Measurements from ENCODE around the gene OR2C3. TPM values are rescaled to one million over a fixed set of nuclear protein-coding genes. Genes with fewer than 3 reads are reported as not detected.

The OR2C3 gene
- total RNA-seq, 4 donors from 2014 or later: not detected

DNA sequence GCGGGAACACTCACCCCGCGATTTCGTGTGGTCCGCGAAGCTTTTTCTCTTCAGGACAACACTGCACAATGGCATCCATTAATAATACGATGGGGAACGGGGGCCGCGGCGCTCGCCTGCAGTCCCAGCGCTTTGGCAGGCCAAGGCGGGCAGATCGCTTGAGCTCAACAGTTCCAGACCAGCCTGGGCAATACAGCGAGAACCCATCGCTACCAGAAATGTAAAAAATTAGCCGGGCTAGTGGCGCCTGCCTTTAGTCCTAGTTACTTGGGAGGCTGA is 17.7 kb downstream of the OR2C3 start:
- TF ChIP-seq, protein P1, sequence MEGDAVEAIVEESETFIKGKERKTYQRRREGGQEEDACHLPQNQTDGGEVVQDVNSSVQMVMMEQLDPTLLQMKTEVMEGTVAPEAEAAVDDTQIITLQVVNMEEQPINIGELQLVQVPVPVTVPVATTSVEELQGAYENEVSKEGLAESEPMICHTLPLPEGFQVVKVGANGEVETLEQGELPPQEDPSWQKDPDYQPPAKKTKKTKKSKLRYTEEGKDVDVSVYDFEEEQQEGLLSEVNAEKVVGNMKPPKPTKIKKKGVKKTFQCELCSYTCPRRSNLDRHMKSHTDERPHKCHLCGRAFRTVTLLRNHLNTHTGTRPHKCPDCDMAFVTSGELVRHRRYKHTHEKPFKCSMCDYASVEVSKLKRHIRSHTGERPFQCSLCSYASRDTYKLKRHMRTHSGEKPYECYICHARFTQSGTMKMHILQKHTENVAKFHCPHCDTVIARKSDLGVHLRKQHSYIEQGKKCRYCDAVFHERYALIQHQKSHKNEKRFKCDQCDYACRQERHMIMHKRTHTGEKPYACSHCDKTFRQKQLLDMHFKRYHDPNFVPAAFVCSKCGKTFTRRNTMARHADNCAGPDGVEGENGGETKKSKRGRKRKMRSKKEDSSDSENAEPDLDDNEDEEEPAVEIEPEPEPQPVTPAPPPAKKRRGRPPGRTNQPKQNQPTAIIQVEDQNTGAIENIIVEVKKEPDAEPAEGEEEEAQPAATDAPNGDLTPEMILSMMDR (IDR thresholded peaks at IDR 0.05): no peak
- ATAC-seq (ENCODE audit: low FRiP score) (no peak), DNase-seq (ENCODE audit: low spot score) (no peak)

DNA sequence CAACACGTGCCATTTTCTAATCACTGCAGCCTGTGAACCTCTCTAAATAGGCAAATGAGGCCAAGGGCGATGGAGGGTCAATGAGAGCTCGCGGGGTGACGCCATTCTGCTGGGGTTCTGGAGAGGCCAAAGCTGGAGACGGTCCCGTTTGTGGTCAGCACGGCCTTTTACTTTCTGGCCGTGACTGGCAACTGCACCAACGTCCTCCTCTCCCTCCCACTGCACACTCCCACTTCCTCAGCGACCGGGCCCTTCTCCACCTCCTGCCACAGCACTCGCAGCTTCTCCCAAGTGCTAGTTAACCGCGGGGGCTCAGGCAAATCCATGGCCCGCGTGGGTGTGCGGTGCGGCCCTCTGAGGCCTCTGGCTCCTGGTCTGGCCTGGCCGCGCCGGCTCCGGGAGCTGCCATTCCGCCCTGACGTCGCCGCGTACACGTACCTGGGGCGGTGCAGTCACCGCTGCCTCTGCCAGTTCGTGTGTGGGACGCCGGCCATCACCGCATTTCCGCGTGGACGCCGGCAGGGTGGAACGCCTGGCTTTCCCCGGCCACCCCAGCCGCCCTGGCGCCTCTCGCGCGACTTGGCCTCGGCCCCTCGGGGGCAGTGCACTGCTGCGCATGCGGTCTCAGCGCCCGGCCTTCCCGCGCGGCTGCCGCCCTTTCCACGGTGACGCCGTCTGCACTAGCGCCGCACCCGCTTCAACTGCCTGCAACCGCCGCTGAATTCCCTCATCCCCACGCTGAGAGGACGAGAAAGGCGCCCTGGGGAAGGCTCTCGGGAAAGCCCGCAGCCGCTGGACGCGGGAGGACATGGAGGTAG is 18.2 kb downstream of the OR2C3 start:
- no peak for ATAC-seq (ENCODE audit: low FRiP score)
- DNase-seq (ENCODE audit: low spot score): no peak
- TF ChIP-seq, protein P1 (IDR thresholded peaks at IDR 0.05): no peak

DNA sequence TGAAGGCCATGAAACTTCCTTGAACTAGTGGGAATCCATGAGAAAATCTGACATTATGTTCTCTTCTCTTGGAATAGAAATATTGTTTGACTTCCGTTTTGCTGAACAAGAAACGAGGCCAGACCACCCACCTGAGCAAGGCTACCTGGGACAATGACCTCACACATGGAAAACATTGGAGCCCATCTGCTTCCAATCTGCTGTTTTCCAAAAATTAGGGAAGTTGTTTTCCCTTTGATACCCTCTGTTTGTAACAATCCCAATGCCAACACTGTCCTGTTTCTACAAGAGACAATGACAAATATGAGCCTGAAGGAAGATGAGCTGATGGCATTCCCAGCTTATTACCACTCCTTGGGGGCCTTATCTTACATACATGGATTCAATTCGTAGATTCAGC is 29.4 kb downstream of the OR2C3 start:
- no peak for DNase-seq (ENCODE audit: low spot score)
- no peak for ATAC-seq (ENCODE audit: low FRiP score)
- TF ChIP-seq, protein P1 (IDR thresholded peaks at IDR 0.05): no peak

DNA sequence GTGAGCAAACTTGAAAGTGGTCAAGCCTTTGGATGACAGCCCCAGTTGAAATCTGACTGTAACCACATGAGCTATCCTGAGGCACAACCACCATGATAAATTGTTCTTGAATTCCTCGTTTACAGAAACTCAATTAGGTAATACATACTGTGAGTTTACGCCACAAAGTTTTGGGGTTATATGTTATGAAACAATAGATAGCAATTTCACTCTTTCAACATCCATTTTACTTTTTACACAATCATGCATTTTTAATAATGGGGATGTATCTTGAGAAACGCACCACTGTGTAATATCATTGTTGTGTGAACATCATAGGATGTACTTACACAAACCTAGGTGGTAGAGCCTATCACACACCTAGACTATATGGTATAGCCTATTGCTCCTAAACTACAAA is 35.4 kb downstream of the OR2C3 start:
- TF ChIP-seq, protein P1 (IDR thresholded peaks at IDR 0.05): no peak
- DNase-seq (ENCODE audit: low spot score): no peak
- no peak for ATAC-seq (ENCODE audit: low FRiP score)

DNA sequence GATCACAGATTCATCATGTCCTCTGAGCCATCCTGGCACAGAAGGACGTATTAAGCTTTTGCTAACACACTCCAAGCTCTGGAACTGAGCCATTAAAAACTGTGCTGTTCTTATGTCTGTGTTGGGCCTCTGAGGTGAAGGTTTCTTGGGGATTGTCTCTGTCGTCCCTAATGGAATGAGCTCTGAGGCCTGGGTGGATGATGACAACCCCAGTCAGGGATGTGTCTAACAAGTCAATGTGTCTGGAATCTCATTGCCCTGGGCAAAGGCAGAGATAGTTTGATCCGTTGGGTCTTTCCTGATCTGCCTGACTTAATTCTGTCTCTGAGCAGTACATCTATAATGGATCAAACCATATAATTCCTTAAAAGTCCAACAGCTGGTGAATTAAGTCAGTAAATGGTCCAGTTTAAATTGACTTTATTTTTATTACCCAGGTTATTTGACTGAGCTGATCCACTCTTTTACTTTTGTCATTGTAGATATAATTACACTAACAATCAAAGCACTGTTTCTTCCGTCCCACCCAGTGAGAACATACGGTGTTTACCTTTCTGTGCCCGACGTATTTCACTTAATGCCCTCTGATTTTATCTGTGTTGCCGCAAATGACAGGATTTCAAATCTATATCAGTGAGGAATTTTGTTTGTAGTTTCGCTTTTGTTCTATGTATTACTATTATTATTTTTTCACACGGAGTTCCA is 39.5 kb downstream of the OR2C3 start:
- DNase-seq (ENCODE audit: low spot score) (no peak), ATAC-seq (ENCODE audit: low FRiP score) (no peak)
- TF ChIP-seq, protein P1 (IDR thresholded peaks at IDR 0.05): no peak

DNA sequence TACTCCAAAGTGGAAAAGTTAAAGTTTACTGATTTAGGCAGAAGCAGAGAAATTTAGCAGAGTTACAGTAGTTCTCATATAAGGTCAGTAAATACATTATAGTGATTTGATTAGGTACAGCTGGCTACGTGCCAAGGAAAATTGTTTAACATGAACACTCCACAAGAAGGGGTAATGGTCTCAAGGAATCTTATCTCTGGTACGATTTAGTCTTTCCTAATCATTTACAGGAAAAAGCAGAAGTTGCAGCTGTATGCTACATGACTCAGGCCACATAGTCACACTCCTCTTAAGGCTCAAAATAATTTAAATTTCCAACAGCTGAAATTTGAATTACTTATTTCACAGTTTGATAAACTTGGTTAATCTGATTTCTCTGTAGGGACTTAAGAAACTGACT is 41.5 kb downstream of the OR2C3 start:
- TF ChIP-seq, protein P1 (IDR thresholded peaks at IDR 0.05): no peak
- no peak for ATAC-seq (ENCODE audit: low FRiP score)
- DNase-seq (ENCODE audit: low spot score): no peak

DNA sequence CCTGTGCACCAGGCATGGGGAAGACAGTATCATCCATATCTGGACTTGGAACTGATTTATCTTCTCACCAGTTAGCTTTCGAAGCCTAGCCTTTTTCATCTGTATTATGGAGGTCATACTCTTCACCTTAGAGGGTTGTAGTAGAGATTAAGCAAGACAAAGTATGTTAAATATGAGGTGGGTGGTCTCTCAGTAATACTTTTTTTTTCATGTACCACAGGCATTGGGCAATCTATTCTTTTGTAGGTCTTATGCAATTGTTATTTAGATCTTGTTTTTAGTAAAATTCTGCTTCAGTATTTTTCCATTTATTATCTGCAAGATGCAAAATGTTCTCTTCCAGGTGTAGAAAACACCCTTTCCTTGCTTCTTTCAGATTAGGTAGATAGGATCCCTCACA is 43.1 kb downstream of the OR2C3 start:
- ATAC-seq (ENCODE audit: low FRiP score): no peak
- TF ChIP-seq, protein P1 (IDR thresholded peaks at IDR 0.05): no peak
- DNase-seq (ENCODE audit: low spot score): no peak

Measured in omental fat pad (tissue), 4 donors.